OCI-LY1 (cell line): Measurements from ENCODE around the gene LMTK2.
A peak's percentile ranks its signal among the peaks of the same experiment; 100 is the strongest.

Experiments
- H2AFZ ChIP-seq: fragments of 200-600 bp; sonication (generic), shearing (Covaris generic); 2 replicates; pipeline ENCODE4 v1.6.0; 2014; ENCODE audit warnings: antibody characterized with exemption, mild to moderate bottlenecking, low read length
- H3F3A ChIP-seq: fragments of 200-600 bp; sonication (generic), shearing (Covaris generic); 2 replicates; pipeline ENCODE4 v1.6.0; 2014; ENCODE audit warnings: mild to moderate bottlenecking, antibody characterized with exemption, low read length, moderate library complexity; ENCODE audit not compliant: insufficient read depth
- H3K27ac ChIP-seq: fragments of 200-600 bp; sonication (generic); 2 replicates; pipeline ENCODE4 v1.5.1; 2014; ENCODE audit warnings: low read length, mixed run types, mild to moderate bottlenecking, low read depth; ENCODE audit not compliant: poor library complexity, severe bottlenecking
- H3K27me3 ChIP-seq: fragments of 200-600 bp; sonication (generic); 2 replicates; pipeline ENCODE4 v1.6.0; 2014; ENCODE audit warnings: antibody characterized with exemption, mild to moderate bottlenecking, low read length, moderate library complexity; ENCODE audit not compliant: insufficient read depth
- H3K36me3 ChIP-seq: fragments of 200-600 bp; sonication (generic); 2 replicates; pipeline ENCODE4 v1.6.1; 2014; ENCODE audit warnings: mild to moderate bottlenecking, antibody characterized with exemption, low read length, moderate library complexity, mixed read lengths; ENCODE audit not compliant: insufficient read depth
- H3K4me1 ChIP-seq: fragments of 200-600 bp; sonication (generic); 2 replicates; pipeline ENCODE4 v1.5.1; 2014; ENCODE audit warnings: mild to moderate bottlenecking, low read length, moderate library complexity; ENCODE audit not compliant: insufficient read depth, severe bottlenecking
- H3K4me2 ChIP-seq: fragments of 200-600 bp; sonication (generic), shearing (Covaris generic); 2 replicates; pipeline ENCODE4 v1.6.1; 2014; ENCODE audit warnings: low read length
- H3K4me3 ChIP-seq: fragments of 200-600 bp; sonication (generic); 2 replicates; pipeline ENCODE4 v1.5.1; 2014; ENCODE audit warnings: low read length, low read depth, mild to moderate bottlenecking, mixed read lengths; ENCODE audit not compliant: poor library complexity, severe bottlenecking
- H3K79me2 ChIP-seq: fragments of 200-600 bp; shearing (Covaris generic); 2 replicates; pipeline ENCODE4 v1.6.1; 2016; ENCODE audit warnings: mixed run types, low read length, mixed read lengths; ENCODE audit not compliant: insufficient read depth
- H3K9ac ChIP-seq: fragments of 200-600 bp; sonication (generic), shearing (Covaris generic); 2 replicates; pipeline ENCODE4 v1.6.1; 2014; ENCODE audit warnings: mild to moderate bottlenecking, low read length, mixed read lengths
- H3K9me2 ChIP-seq: fragments of 200-600 bp; sonication (generic), shearing (Covaris generic); 2 replicates; pipeline ENCODE4 v1.6.1; 2014; ENCODE audit warnings: low read depth, mild to moderate bottlenecking, low read length, mixed read lengths
- H3K9me3 ChIP-seq: fragments of 200-600 bp; shearing (Covaris generic); 2 replicates; pipeline ENCODE4 v1.6.1; 2014; ENCODE audit warnings: low read length, mixed read lengths
- H4K20me1 ChIP-seq: fragments of 200-600 bp; sonication (generic), shearing (Covaris generic); 2 replicates; pipeline ENCODE4 v1.6.0; 2016; ENCODE audit warnings: mild to moderate bottlenecking, low read length; ENCODE audit not compliant: insufficient read depth
- EZH2 ChIP-seq: fragments of 200-600 bp; sonication (generic), shearing (Covaris generic); IDR thresholded peaks from 2 replicates; pipeline ENCODE4 v1.8.0; 2017; ENCODE audit warnings: borderline replicate concordance, mixed run types, mild to moderate bottlenecking, antibody characterized with exemption, low read length, moderate library complexity, mixed read lengths
- TF ChIP-seq, protein P1 (sequence below): fragments of 200-600 bp; sonication (generic), shearing (Covaris generic); IDR thresholded peaks from 2 replicates; pipeline ENCODE4 v1.5.1; 2017; ENCODE audit warnings: mild to moderate bottlenecking, antibody characterized with exemption, low read length, moderate library complexity, mixed read lengths

Gene LMTK2

DNA sequence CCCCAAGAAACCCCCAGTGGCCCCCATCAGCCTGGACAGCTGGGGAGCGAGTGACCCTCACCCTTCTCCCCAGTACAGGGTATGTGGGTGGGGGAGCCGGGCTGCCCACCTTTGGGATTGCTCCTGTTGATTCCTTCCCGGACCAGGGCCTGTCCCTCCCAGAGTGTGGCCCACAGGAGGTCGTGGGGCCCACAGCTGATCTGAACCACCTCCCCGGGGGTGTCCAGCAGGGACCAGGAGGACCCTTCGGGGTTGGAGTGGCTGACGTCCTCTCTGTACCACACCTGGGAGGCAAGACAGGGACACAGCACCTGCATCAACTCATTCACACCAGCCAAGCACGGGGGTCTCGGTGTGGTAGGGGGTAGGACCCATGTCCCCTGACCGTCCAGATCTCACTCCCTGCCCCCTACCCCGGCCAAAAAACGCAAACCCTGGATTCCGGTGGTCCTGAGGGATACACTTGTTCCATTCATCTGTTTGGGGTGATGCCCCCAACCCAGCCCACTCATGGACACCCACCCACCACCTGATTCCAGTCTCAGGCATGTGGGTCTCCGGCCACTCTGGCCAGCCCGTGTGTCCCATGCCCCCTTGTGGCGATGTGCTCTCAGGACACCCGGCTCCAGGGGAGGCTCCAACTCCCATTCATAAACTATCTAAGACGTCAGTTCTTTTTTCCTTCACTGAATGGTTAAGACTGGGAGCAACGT, 134.5 kb downstream of the LMTK2 start:
- no peak for TF ChIP-seq EZH2
- TF ChIP-seq, protein P1, sequence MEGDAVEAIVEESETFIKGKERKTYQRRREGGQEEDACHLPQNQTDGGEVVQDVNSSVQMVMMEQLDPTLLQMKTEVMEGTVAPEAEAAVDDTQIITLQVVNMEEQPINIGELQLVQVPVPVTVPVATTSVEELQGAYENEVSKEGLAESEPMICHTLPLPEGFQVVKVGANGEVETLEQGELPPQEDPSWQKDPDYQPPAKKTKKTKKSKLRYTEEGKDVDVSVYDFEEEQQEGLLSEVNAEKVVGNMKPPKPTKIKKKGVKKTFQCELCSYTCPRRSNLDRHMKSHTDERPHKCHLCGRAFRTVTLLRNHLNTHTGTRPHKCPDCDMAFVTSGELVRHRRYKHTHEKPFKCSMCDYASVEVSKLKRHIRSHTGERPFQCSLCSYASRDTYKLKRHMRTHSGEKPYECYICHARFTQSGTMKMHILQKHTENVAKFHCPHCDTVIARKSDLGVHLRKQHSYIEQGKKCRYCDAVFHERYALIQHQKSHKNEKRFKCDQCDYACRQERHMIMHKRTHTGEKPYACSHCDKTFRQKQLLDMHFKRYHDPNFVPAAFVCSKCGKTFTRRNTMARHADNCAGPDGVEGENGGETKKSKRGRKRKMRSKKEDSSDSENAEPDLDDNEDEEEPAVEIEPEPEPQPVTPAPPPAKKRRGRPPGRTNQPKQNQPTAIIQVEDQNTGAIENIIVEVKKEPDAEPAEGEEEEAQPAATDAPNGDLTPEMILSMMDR: peak; percentile 92
- no peak overlapping the region for H3K4me3 ChIP-seq
- H3K9me2 ChIP-seq: no peaks in the 10 kb centered on the region
- no peaks in the 10 kb centered on the region for H4K20me1 ChIP-seq
- H3K9me3 ChIP-seq: no peaks in the 10 kb centered on the region
- H3K4me2 ChIP-seq: no peak overlapping the region
- no peaks in the 10 kb centered on the region for H3K4me1 ChIP-seq
- no peaks in the 10 kb centered on the region for H3F3A ChIP-seq
- H3K9ac ChIP-seq: no peak overlapping the region
- no peak overlapping the region for H3K27ac ChIP-seq
- no peak overlapping the region for H2AFZ ChIP-seq
- no peaks in the 10 kb centered on the region for H3K79me2 ChIP-seq
- H3K27me3 ChIP-seq: no peaks in the 10 kb centered on the region
- peaks cover 6% of the 10 kb centered on the region; the same call in 1 of the 2 replicates for H3K36me3 ChIP-seq

DNA sequence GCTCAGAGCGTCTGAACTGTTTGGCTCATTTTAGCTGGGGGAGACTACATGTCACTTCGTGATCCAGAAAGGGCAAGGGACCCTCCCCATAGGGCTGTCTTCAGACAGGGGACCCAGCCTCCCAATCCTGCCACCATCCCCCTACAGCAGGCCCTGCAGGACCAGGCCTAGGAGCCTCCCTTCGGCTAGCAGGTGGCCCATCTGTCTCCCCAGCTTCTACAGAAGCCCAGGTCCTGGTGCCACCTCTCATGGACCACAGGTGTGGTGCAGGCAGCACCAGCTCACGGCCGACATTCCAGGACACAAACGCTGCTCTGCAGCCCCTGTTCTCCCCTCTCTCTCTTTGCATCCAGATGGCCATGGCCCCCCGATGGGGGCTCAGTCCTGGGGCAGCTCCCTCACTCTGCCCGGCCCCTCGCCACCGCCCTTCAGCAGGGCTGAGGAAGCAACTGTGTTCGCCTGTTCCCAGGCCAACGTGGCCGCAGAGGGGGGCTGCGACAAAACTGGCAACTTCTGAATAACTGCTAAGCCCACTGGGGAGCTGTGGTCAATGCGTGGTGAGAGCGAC, 135.1 kb downstream of the LMTK2 start:
- H3K9me3 ChIP-seq: no peaks in the 10 kb centered on the region
- no peak overlapping the region for H2AFZ ChIP-seq
- no peaks in the 10 kb centered on the region for H3K79me2 ChIP-seq
- H3K27me3 ChIP-seq: no peaks in the 10 kb centered on the region
- H3K27ac ChIP-seq: no peak overlapping the region
- H4K20me1 ChIP-seq: no peaks in the 10 kb centered on the region
- no peaks in the 10 kb centered on the region for H3F3A ChIP-seq
- peaks cover 6% of the 10 kb centered on the region; the same call in 1 of the 2 replicates for H3K36me3 ChIP-seq
- TF ChIP-seq EZH2: no peak
- TF ChIP-seq, protein P1: no peak
- H3K9me2 ChIP-seq: no peaks in the 10 kb centered on the region
- H3K4me1 ChIP-seq: no peaks in the 10 kb centered on the region
- H3K4me3 ChIP-seq: no peak overlapping the region
- no peak overlapping the region for H3K9ac ChIP-seq
- H3K4me2 ChIP-seq: no peak overlapping the region

DNA sequence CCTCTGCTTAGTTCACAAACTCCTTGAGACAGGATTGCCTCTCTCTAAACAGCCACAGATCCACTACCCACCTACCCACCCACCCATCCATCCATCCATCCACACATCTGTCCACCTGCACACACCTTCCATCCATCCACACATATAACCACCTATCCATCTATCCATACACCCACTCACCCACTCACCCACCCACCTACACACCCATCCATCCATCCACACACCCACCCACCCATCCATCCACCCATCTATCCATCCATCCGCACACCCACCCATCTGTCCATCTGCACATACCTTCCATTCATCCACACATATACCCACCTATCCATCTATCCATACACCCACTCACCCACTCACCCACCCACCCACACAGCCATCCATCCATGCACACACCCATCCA, 135.7 kb downstream of the LMTK2 start:
- Histone ChIP-seq H3K9me2 (no peaks in the 10 kb centered on the region), H3K27ac (no peak overlapping the region), H3K27me3 (no peaks in the 10 kb centered on the region), H3K79me2 (no peaks in the 10 kb centered on the region), H3K9ac (no peak overlapping the region), H3K36me3 (peaks cover 6% of the 10 kb centered on the region; the same call in 1 of the 2 replicates), H2AFZ (no peak overlapping the region), H3K4me2 (no peak overlapping the region), H4K20me1 (no peaks in the 10 kb centered on the region), H3K4me3 (no peak overlapping the region), H3F3A (no peaks in the 10 kb centered on the region), H3K4me1 (no peaks in the 10 kb centered on the region), H3K9me3 (no peaks in the 10 kb centered on the region)
- TF ChIP-seq, protein P1: no peak
- no peak for TF ChIP-seq EZH2
